ENCODE data around the gene DNAJC5. TPM values are rescaled to one million over a fixed set of nuclear protein-coding genes. Genes with fewer than 3 reads are reported as not detected.

DNAJC5 gene
- total and polyA plus RNA-seq, 2 of the 8 experiments (the other 6 are each of a cell fraction or from before 2014, with no cell fraction given), result 19.2 to 31.2 TPM

DNA sequence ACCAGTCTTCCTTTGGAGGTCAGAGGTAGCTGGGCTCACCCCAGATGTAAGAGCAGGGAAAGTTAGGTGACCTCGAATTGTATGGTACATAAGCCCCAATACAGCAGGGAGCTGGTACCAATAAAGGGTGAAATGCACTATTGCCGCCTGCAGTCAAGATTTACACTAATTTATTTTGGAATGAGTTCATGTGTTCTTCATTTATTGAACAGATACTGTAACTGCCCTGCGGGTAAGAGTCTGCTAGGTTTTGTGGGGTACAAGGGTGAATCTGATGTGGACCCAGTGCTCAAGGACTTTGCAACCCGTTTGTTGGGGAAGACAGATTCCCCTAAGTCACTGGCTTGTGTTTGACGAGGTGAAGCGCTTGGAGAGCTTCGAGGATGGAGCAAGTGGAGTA is 2.5 kb upstream of the DNAJC5 start:
- H3K18ac ChIP-seq (ENCODE audit: extremely low read depth, low read length), result no peak overlapping the region
- TF ChIP-seq, protein P1, sequence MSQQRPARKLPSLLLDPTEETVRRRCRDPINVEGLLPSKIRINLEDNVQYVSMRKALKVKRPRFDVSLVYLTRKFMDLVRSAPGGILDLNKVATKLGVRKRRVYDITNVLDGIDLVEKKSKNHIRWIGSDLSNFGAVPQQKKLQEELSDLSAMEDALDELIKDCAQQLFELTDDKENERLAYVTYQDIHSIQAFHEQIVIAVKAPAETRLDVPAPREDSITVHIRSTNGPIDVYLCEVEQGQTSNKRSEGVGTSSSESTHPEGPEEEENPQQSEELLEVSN (IDR thresholded peaks at IDR 0.05), result no peak
- TF ChIP-seq JUND (IDR thresholded peaks at IDR 0.05; ENCODE audit: low read length) (no peak), SP2 (IDR thresholded peaks at IDR 0.05; ENCODE audit: low read length) (no peak), SRF (IDR thresholded peaks at IDR 0.05; ENCODE audit: low read depth, low read length) (no peak), SIN3A (conservative IDR thresholded peaks at IDR 0.05 in 1 of 2, IDR thresholded peaks at IDR 0.05 in 1 of 2; ENCODE audit: low read depth in 1 of 2, low read length in 2 of 2) (no peak), HDAC6 (IDR thresholded peaks at IDR 0.05; ENCODE audit: low read depth, low read length) (no peak), EP300 (IDR thresholded peaks at IDR 0.05; ENCODE audit: borderline replicate concordance in 1 of 2, low read depth in 2 of 2, low read length in 2 of 2) (no peak), FOSL1 (IDR thresholded peaks at IDR 0.05; ENCODE audit: insufficient read depth, low read depth, low read length) (no peak), NRF1 (IDR thresholded peaks at IDR 0.05; ENCODE audit: low read depth, low read length) (no peak), TCF12 (IDR thresholded peaks at IDR 0.05; ENCODE audit: low read depth, low read length) (no peak), BACH1 (IDR thresholded peaks at IDR 0.05; ENCODE audit: low read length) (no peak), KDM1A (IDR thresholded peaks at IDR 0.05; ENCODE audit: borderline replicate concordance, low read length) (no peak)

More for the DNA sequence above, 2.5 kb upstream of the DNAJC5 start:
- H3K9me3 ChIP-seq (ENCODE audit: insufficient read depth in 2 of 2, low read depth in 1 of 2, low read length in 1 of 2), result no peaks in the 10 kb centered on the region
- H4K8ac ChIP-seq (ENCODE audit: extremely low read depth, insufficient read depth, low read length), result no peak overlapping the region
- H2BK12ac ChIP-seq (ENCODE audit: low read depth, low read length), result no peak overlapping the region
- H2AK5ac ChIP-seq (ENCODE audit: low read depth, low read length), result no peak overlapping the region
- no peak overlapping the region for H3K4me2 ChIP-seq (ENCODE audit: insufficient read depth in 1 of 2, low read depth in 2 of 2, low read length in 2 of 2)
- H3K4me1 ChIP-seq (replicated peaks in 1 of 4; ENCODE audit: control insufficient read depth in 3 of 4, insufficient read depth in 4 of 4, low read length in 3 of 4), result peaks cover 0 to 6% (median 4%) of the 10 kb centered on the region in 4 experiments; a peak in 4 of 7 replicates
- no peak overlapping the region for H2AFZ ChIP-seq (ENCODE audit: low read length)
- no peak overlapping the region for H4K91ac ChIP-seq (replicated peaks; ENCODE audit: insufficient read length, low read length)
- H4K20me1 ChIP-seq (replicated peaks in 1 of 2; ENCODE audit: control insufficient read depth in 1 of 2, insufficient read depth in 2 of 2, low read length in 2 of 2), result peaks cover 6 to 15% of the 10 kb centered on the region in 2 experiments
- no peak overlapping the region for H3K56ac ChIP-seq (replicated peaks; ENCODE audit: insufficient read length, low read depth, low read length)
- no peak overlapping the region for H2BK5ac ChIP-seq (ENCODE audit: low read depth, low read length)
- H3K79me2 ChIP-seq (ENCODE audit: control insufficient read depth in 1 of 2, insufficient read depth in 2 of 2, low read length in 2 of 2), result peaks cover 0 to 17% of the 10 kb centered on the region in 2 experiments; a peak in 2 of 4 replicates
- CTCF ChIA-PET (ENCODE audit: partially characterized antibody), result interaction anchor here (0.8 to 2.2 kb wide), 5 partner anchors 9 to 161 kb away, joined by 3 to 6 read pairs (median 4); no protein-coding TSS in a partner anchor
- no peak overlapping the region for H2BK15ac ChIP-seq (ENCODE audit: low read length)
- no peak overlapping the region for H4K5ac ChIP-seq (ENCODE audit: insufficient read length, low read depth, low read length)
- H3K27ac ChIP-seq (ENCODE audit: low read depth, low read length), result no peak overlapping the region
- POLR2A ChIA-PET (ENCODE audit: partially characterized antibody), result interaction anchor here (0.6 to 4.5 kb wide), 5 partner anchors 10 to 173 kb away, joined by 3 to 23 read pairs (median 5); partner anchors contain the start of gene TPD52L2
- H3K23ac ChIP-seq (ENCODE audit: insufficient read length), result no peak overlapping the region
- H3K79me1 ChIP-seq (ENCODE audit: low read depth, low read length), result peaks cover 8% of the 10 kb centered on the region
- H3K23me2 ChIP-seq (ENCODE audit: low read depth, low read length), result peaks cover 3% of the 10 kb centered on the region; the same call in 1 of the 2 replicates
- no peak overlapping the region for H3K14ac ChIP-seq (ENCODE audit: insufficient read length)
- H3K9ac ChIP-seq (replicated peaks in 1 of 4; ENCODE audit: extremely low read depth in 1 of 4, low read depth in 3 of 4, low read length in 3 of 4), result no peak overlapping the region
- WGBS, 2 experiments (ENCODE audit: extremely low coverage in 1 of 2, insufficient coverage in 1 of 2, insufficient read length in 1 of 2, insufficient replicate concordance in 2 of 2, low coverage in 1 of 2, low lambda C conversion rate in 2 of 2, missing lambda C conversion rate in 1 of 2), result 91% methylated on average over 7 of the region's 7 CpGs; no CpG with 5 or more reads in 1 of the 2 experiments
- H3K36me3 ChIP-seq (ENCODE audit: control insufficient read depth in 2 of 4, insufficient read depth in 4 of 4, low read length in 3 of 4), result peaks cover 6 to 18% (median 10%) of the 10 kb centered on the region in 4 experiments
- no peaks in the 10 kb centered on the region for H3K27me3 ChIP-seq (replicated peaks in 1 of 4; ENCODE audit: control insufficient read depth in 3 of 4, extremely low read depth in 1 of 4, insufficient read depth in 3 of 4, low read length in 3 of 4)
- no peak overlapping the region for H2BK120ac ChIP-seq (replicated peaks; ENCODE audit: low read depth, low read length)
- no peak for FAIRE-seq
- H3K4me3 ChIP-seq (ENCODE audit: extremely low read depth in 1 of 4, insufficient read depth in 2 of 4, low read depth in 3 of 4, low read length in 4 of 4), result no peak overlapping the region
- no peak overlapping the region for H3K4ac ChIP-seq (replicated peaks; ENCODE audit: insufficient read length, low read depth, low read length)
- no peak overlapping the region for H2BK20ac ChIP-seq (ENCODE audit: low read length)
- no peak for DNase-seq (ENCODE audit: low read depth in 1 of 2, low spot score in 2 of 2)

Measured in H1 (cell line).